HG03108 (cell line): Measurements from ENCODE around the gene SAXO2.
"Not testable (repeated sequence)": the region's sequence is repeated elsewhere in the genome, so short reads cannot be mapped to it uniquely, and the experiment has no call there.

Experiments
- ATAC-seq: cut with Tn5 transposase; IDR thresholded peaks from one replicate; pipeline ENCODE4 v1.9.1; 2021; ENCODE audit warnings: moderate library complexity; ENCODE audit not compliant: unreplicated experiment

SAXO2 gene

DNA sequence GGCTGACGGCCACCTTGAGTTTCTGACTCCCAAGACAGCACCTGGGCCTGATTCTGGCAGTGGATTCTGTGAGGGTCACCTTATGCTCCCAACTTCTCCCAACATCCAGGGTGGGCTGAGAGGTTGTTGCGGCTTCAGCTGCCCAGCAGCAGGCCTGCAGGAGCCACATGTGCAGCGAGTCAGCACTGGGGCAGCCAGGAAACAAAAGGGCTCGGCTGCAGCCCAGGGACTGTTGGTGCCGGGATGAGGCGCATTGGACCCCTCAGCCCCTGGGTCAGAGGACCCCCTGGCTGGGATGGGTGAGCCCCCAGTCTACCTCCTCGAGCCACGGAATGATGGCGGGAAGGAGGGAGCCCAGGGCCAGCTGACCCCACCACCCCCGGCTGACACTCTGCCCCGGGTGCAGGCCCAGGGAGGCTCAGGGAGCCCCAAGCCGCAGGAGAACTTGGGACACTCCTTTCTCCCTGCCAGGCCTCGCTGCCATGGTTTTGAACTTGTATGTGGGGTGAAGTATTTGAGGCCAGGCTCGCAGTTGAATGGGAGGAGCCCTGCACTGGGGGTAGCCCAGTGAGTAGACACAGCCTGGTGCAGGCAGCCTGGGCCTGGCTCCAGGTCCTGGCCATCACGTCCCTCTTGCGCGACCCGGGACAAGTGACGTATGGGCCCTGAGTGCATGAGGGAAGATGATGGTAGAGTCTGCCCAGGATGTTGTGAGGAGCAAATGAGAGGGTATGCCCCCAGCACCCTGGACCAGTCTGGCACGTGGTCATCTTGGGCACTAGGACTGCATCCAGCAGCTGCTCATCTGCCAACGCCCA lies 51.5 kb downstream of the SAXO2 start:
- not testable (repeated sequence) for ATAC-seq

DNA sequence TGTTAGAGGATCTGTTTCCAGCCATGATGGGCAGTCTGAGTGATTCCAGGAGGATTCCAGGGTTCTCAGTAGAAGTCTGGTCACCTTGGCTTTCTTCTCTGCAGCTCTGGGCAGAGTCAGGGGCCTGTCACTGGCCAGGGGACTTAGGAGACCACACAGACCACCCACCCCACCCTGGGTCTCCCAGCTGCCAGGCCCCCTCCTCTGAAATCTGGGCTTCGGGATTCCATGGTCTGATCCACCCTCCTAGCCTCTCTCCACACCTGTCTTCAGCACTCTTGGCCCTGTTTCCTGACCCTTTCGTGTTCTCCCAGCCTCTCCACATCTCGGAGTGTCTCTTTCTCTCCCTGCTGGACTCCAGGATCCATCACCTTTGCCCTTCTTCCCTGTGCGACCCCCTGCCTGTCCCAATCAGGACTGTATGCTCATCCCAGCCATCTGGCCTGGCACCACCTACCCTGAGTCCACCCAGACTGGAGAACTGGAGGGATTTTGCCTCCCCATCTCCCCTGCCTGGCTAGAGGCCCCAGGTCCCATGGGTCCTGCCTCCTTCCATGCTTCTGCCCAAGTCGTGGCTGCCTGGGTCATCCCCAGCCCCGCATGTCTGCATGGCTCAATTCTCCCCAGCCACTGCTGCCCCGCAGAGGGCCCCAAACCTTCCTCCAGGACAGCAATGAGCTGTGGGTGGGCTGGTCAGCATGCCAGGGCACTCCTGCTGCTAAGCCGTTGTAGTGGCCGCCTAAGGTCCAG lies 52.3 kb downstream of the SAXO2 start:
- no peak for ATAC-seq

DNA sequence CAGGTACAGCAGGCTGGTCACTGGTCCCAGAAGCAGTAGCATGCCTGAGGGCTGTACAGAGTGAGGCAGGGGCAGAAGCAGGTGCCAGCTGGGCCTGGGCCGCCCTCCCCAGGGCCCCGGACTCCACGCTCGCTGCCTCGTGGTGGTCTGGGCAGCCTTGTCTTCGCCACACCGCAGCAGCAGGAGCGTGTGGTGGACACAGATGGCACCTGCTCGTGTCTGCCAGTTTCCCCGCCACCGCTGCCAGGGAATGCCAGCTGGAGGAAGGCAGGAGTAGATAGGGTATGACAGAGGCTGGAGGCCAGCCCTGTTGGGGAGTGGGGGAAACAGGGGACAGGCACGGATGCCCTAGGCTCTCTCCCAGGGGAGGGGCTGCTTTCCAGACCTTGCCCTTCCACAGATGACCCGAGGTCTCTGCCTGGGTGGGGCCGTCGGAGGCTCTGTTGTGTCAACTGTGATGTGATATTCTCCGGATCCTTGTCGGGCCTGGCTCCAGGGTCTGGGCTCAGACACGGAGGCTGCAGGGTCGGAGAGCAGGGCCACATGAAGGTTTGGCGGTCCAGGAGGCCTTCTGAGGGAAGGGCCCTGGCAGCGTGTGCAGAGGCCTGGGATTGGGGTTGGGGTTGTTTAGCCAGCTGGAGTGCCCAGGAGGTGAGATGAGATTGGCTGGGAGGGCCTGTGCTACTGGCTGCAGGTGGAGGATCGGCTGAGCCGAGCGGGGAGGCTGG lies 53.1 kb downstream of the SAXO2 start:
- no peak for ATAC-seq

DNA sequence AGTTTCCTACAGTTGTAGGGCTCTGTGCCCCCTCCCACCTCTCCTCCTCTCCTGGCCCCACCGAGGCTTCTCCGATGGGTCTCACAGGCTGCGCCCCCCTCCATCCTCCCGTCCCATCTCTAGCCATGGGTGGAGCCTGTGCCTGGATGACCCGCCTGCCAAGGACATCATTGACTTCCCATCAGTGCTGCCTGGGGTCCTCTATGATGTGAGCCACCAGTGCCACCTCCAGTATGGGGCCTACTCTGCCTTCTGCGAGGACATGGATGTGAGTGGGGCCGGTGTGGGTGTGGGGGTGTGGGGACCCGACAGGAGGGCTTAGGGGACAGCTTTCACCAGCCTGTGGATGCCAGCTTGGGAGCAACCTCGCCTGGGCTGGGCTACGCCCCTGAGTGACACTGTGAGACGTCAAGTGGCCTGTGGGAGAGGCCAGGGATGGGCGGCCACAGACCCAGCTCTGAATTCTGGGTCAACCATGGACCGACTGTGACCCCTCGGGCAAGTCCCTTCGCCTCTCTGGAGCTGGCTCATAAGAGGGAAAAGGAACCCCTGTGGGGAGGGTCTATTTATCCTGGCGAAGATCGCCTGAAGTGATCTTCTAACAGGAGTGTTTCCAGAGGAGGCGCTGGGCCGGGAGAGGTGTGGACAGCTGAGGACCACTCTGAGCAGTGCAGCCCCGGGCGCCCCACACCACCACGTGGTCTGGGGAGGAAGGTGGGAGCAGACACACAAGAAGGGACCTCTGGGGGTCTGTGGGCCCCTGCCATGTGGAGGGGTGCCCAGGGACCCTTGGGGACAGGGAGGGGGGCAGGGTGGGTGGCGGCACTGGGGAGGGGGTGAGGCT lies 53.9 kb downstream of the SAXO2 start:
- not testable (repeated sequence) for ATAC-seq

DNA sequence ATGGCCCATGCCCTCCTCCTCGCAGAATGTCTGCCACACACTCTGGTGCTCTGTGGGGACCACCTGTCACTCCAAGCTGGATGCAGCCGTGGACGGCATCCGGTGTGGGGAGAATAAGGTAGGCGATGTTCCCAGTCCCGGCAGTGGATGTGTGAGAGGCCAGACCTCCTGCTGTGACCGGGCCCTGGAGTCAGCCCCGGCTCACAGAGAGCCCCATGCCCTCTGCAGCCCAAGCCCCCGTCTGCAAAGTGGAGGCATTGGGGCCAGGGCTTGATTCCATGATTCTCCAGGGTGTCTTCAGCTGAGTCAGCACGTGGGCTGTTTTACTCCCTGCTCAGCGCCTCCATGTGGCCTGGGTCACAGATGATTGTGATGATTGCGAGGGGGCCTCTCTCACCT lies 54.5 kb downstream of the SAXO2 start:
- no peak for ATAC-seq

DNA sequence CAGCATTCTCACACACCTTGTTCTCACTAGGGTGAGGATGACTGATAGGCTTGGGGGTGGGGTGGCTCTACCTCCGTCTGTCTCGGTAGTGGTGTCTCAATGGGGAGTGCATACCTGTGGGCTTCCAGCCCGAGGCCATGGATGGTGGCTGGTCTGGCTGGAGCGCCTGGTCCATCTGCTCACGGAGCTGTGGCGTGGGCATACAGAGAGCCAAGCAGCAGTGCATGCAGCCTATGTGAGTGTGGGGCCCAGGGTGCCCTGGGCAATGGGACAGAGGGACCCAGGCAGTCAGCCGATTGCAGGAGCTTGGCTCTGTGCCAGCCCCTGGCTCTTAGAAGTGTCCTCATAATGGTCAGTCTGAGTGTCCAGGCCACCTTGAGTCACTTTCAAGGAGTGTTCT lies 54.9 kb downstream of the SAXO2 start:
- ATAC-seq = not testable (repeated sequence)

DNA sequence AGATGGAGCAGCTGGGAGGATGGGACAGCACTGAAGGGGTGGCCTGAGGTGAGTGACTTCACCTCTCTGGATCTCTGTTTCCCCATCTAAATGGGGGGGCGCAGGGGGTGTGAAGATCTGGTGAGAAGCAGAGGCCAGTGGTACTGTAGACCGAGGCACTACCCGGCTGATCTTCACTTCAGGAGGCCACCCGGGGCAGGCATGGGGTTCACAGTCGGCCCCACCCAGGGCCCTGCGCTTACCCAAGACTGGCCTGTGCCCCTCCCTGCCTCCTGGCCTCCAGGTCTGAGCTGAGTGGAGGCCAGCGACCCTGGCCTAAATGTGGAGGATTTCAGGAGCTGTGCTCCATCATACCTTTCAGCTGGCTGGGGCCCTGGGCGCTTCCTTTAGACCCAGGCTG lies 55.7 kb downstream of the SAXO2 start:
- ATAC-seq = not testable (repeated sequence)

DNA sequence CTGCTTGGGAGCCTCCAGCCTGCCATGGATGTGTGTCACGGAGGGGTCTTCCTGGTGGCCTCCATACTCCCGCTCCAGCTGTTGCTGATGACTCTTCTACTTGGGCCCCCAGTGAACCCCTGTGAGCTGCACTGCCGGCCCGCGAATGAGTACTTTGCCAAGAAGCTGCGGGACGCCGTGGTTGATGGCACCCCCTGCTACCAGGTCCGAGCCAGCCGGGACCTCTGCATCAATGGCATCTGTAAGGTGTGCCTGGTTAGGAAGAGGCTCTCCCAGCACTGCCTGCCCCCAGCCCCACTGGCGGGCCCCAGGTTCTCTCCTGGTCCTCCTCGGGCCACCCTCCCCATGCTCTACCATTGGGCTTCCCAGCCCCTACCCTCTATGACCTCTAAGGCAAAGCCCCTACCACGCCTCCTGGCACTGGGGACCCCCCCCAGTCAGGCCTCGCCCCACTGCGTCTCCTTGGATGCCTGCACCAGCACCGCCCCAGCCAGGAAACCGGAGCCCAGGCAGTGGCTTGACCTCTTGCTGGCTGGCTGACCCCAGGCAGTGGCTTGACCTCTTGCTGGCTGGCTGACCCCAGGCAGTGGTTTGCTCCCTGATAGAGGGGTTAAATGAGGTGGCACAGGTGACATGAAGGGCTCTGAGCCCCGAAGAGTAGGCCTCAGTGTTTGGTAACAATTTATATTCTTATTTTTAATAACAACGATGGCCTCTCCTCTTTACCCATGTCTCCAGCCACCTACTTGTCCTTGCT lies 57.1 kb downstream of the SAXO2 start:
- ATAC-seq = not testable (repeated sequence)

DNA sequence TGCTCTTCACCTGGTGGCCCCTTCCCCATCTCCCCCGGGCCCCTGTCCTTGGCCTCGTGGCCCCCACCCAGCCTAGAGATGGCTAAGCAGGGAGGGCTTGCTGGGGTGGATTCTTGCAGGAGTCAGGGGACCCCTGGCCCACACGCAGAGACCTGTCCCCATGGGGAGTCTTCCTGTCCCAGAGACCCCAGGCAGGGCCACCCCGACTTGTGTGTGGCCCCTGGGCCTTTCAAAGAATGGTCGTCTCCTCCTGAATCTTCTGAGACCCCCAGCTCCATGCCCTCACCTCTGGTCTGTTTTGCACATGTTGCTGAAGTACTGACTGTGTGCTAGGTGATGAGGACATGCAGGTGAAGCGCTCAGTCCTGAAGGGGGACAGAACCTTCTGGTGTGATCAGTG lies 58.2 kb downstream of the SAXO2 start:
- ATAC-seq = not testable (repeated sequence)

DNA sequence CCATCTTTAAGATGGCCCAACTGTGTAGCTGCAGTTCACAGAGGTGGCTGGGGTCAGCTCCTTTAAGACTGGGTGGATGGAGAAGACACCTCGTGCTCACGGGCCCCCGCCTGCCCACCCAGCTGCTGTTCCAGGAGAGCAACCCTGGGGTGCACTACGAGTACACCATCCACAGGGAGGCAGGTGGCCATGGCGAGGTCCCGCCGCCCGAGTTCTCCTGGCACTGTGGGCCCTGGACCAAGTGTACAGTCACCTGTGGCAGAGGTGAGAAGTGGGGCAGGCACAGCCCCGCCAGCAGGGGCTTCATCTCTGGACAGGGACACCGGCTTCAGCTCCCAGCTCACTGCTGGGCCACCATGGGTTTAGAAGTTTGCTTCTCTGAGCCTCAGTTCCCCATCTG lies 59.9 kb downstream of the SAXO2 start:
- ATAC-seq = not testable (repeated sequence)

DNA sequence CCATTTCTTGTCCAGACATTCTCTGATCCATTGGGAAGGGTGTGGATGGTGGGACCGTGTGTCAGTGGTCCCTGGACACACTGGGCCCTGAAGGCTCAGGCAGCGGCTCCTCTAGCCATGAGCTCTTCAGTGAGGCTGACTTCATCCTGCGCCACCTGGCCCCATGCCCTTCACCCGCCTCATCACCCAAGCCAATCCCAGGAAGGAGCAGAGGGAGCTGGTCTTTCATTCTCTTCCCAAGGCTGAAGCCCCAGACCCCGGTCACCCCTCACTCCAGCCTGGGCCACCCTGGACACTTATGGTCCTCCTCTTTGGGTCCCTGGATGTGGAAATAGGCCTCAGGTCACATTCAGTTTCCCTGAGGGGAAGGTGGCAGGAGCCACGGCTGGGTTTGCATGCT lies 62.2 kb downstream of the SAXO2 start:
- ATAC-seq = not testable (repeated sequence)

DNA sequence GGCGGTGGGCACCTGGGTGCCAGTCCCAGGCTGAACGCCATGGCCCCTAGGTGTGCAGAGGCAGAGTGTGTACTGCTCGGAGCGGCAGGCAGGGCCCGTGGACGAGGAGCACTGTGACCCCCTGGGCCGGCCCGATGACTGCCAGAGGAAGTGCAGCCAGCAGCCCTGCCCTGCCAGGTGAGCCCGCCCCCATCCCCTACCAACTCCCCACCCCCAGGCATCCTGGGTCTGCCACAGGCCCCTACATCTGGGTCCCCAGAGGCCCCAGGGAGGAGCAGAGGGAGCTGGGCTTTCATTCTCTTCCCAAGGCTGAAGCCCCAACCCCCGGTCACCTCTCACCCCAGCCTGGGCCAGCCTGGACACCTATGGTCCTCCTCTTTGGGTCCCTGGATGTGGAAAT lies 63.0 kb downstream of the SAXO2 start:
- ATAC-seq = not testable (repeated sequence)

DNA sequence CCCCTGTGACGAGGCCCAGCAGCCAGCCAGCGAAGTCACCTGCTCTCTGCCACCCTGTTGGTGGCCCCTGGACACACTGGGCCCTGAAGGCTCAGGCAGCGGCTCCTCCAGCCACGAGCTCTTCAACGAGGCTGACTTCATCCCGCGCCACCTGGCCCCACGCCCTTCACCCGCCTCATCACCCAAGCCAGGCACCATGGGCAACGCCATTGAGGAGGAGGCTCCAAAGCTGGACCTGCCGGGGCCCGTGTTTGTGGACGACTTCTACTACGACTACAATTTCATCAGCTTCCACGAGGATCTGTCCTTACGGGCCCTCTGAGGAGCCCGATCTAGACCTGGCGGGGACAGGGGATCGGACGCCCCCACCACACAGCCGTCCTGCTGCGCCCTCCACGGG lies 64.3 kb downstream of the SAXO2 start:
- ATAC-seq = not testable (repeated sequence)

DNA sequence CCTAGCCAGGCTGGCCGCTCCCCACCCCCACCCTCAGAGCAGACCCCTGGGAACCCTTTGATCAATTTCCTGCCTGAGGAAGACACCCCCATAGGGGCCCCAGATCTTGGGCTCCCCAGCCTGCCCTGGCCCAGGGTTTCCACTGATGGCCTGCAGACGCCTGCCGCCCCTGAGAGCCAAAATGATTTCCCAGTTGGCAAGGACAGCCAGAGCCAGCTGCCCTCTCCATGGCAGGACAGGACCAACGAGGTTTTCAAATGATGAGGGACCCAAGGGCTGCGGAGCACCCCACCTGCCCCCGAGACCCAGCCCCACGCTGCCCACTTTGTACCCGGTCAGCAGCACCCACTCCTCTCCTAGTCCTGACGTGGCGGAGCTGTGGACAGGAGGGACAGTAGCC lies 64.8 kb downstream of the SAXO2 start:
- not testable (repeated sequence) for ATAC-seq

DNA sequence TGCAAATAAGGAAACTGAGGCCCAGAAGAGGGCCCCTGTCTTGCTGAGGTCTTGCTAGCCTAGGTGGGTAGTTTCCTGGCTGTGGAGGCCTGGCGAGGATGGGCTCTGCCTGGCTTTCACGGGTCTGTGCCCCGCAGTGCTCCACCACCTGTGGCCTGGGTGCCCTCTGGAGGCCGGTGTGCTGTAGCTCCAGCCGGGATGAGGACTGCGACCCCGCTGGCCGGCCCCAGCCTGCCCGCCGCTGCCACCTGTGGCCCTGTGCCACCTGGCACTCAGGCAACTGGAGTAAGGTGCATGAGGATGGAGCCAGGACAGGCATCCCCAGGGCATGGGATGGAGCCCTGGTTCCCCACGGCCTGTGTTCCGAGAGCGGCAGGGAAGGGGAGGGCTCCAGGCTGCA lies 66.4 kb downstream of the SAXO2 start:
- ATAC-seq = not testable (repeated sequence)

DNA sequence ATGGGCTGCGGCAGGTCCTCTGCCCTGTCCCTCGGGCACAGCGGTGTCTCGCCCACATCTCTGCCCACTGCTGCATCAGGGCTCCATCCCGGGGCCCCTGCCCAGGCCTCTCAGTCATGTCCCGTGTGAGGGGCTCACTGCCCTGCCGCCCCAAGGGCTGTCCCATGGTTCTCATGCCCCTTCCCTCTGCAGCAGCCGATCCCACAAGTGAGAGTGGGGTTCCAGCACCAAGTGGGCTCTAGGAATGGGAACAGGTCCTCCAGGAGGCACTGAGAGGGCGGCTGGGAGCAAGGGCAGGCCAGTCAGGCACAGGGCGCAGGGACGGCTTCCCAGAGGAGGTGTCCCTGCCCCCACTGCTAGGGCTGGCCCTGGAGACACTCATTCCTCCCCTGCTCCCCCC lies 68.3 kb downstream of the SAXO2 start:
- ATAC-seq = not testable (repeated sequence)

DNA sequence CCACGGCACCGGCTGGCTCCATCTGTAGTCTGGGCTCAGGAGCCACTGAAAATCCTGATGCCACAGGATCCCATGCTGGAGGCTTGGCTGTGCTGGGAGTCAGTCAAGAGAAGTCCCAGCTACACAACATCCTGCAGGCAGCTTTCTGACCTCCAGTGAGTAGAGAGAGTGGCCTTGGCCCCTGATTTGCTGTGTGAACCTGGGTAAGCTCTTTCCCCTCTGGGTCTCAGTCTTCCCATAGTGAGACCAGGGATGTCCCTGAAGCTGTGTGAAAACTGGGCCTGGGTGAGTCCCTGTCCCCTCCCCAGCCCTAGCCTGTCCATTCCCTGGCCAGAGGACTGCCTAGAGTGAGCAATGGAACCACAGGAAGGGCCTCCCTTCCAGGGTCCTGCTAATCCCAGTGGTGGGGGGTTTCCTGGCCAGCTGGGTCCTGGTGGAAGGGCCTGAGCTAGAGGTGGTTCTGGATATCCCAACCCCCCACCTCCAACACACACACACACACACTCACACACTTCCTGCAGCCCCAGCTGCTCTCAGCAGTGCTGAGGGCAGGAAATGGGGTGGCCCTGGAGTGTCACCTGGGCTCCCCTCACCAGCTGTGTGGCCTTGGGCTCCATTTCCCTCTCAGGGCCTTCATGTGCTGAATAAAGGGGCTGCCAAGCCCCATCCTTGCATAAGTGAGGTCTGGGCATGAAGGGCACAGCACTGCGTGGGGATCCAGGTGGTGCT lies 69.1 kb downstream of the SAXO2 start:
- ATAC-seq = peak; percentile 78

DNA sequence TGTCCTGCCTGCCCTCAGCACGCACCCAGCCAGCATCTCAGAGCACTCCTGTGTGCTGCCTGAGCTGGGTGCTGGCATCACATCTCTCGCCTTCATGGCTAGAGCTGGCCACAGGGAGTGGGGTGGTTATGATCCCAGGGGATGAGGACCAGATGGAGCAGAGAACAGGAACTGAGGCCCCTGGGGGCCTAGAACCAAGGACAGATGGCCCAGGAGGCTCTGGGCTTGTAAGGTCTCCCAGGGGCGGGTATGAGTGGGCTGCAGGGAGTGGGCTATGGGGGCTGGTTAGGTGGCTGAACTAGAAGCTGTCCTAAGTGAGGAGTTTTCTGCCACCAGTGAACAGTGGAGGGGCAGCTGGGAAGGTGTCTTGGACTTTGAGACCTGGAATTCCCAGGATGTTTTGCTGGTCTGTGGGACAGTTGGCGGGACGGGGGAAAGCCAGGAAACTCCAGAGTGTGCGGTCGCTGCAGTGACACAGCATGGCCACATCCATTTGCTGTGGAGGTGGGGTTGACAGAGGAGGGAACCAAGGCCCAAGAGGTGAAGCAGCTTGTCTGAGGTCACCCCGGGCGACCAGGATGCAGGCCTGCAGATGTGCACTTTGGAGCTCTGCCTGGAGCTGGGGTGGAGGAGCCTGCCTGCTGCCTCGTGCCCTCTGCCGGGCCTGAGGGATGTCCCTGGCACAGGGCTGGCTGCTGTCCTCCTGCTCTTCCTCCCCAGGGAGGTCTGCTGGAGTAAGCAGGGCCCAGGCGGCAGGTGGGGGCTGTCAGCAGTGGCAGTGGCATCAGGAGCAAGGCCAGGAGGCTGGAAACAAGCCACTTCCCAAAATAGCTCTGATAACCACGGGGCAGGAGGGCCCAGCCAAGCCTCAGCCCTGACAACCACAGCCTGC lies 70.3 kb downstream of the SAXO2 start:
- not testable (repeated sequence) for ATAC-seq
